OCI-LY7 (cell line): Measurements from ENCODE around the gene CCR3. TPM values are rescaled to one million over a fixed set of nuclear protein-coding genes. Genes with fewer than 3 reads are reported as not detected.

Source experiments
- BruUV-seq: library from RNA; stranded (reverse); fragments of 400-500 nt; replicated peaks from 2 replicates; lab custom pipeline; 2021; lab: Mats Ljungman, UMichigan
- CTCF ChIA-PET: fragments of 300-600 bp; sonication (Branson Sonifier 250); formaldehyde crosslinking; loops from one replicate; lab custom pipeline; 2022; ENCODE audit warnings: antibody characterized with exemption; ENCODE audit not compliant: unreplicated experiment; lab: Charles Lee
- POLR2A ChIA-PET: fragments of 300-600 bp; sonication (Branson Sonifier 250); formaldehyde crosslinking; loops from one replicate; lab custom pipeline; 2022; ENCODE audit warnings: antibody characterized with exemption; lab: Charles Lee
- DNase-seq: peaks from one replicate; pipeline ENCODE4 v3.0.0-alpha.2; 2015; ENCODE audit warnings: low spot score
- H2AFZ ChIP-seq: fragments of 200-600 bp; sonication (generic), shearing (Covaris generic); 2 replicates; pipeline ENCODE4 v1.6.1; 2014; ENCODE audit warnings: mild to moderate bottlenecking, antibody characterized with exemption, low read length, moderate library complexity
- H3K27ac ChIP-seq: fragments of 200-600 bp; sonication (generic); 2 replicates; pipeline ENCODE4 v1.5.1; 2014; ENCODE audit warnings: mixed run types, low read depth, mild to moderate bottlenecking, moderate library complexity, low read length, inconsistent platforms; ENCODE audit not compliant: poor library complexity, severe bottlenecking
- H3K36me3 ChIP-seq: fragments of 200-600 bp; sonication (generic); 2 replicates; pipeline ENCODE4 v1.6.1; 2014; ENCODE audit warnings: mild to moderate bottlenecking, antibody characterized with exemption, low read length, moderate library complexity, mixed read lengths; ENCODE audit not compliant: insufficient read depth
- H3K4me1 ChIP-seq: fragments of 200-600 bp; sonication (generic); 2 replicates; pipeline ENCODE4 v1.5.1; 2014; ENCODE audit warnings: mild to moderate bottlenecking, low read length; ENCODE audit not compliant: insufficient read depth, poor library complexity, severe bottlenecking
- H3K4me2 ChIP-seq: fragments of 200-600 bp; sonication (generic); 2 replicates; pipeline ENCODE4 v1.6.1; 2014; ENCODE audit warnings: mild to moderate bottlenecking, low read length
- H3K4me3 ChIP-seq: fragments of 200-600 bp; sonication (generic); 2 replicates; pipeline ENCODE4 v1.5.1; 2014; ENCODE audit warnings: mild to moderate bottlenecking, low read depth, low read length; ENCODE audit not compliant: poor library complexity, severe bottlenecking
- H3K79me2 ChIP-seq: fragments of 200-600 bp; sonication (generic); 2 replicates; pipeline ENCODE4 v1.6.1; 2016; ENCODE audit warnings: low read depth, mild to moderate bottlenecking, low read length, moderate library complexity, mixed read lengths; ENCODE audit not compliant: insufficient read depth
- H3K9me2 ChIP-seq: fragments of 200-600 bp; sonication (generic); 2 replicates; pipeline ENCODE4 v1.6.1; 2016; ENCODE audit warnings: mild to moderate bottlenecking, low read length, mixed read lengths; ENCODE audit not compliant: insufficient read depth
- H3K9me3 ChIP-seq: fragments of 200-600 bp; sonication (generic); 2 replicates; pipeline ENCODE4 v1.6.1; 2014; ENCODE audit warnings: mild to moderate bottlenecking, mixed run types, low read length, mixed read lengths
- H4K20me1 ChIP-seq: fragments of 200-600 bp; sonication (generic); 2 replicates; pipeline ENCODE4 v1.6.1; 2014; ENCODE audit warnings: mild to moderate bottlenecking, antibody characterized with exemption, low read length, moderate library complexity, mixed read lengths; ENCODE audit not compliant: insufficient read depth
- CTCF ChIP-seq: fragments of 200-600 bp; sonication (generic); conservative IDR thresholded peaks from 2 replicates; pipeline ENCODE4 v1.5.1; 2014; ENCODE audit warnings: mild to moderate bottlenecking, antibody characterized with exemption, low read length, moderate library complexity, mixed read lengths
- EZH2phosphoT487 ChIP-seq: fragments of 200-600 bp; sonication (generic); IDR thresholded peaks from 2 replicates; pipeline ENCODE4 v1.6.1; 2018; ENCODE audit warnings: low read depth, borderline replicate concordance, mild to moderate bottlenecking, mixed run types, antibody characterized with exemption, low read length, moderate library complexity, mixed read lengths
- intact Hi-C: fragments of 100-400 bp; cut with micrococcal nuclease; formaldehyde crosslinking; loops from one replicate; pipeline ENCODE4 v1.10.0; 2022; ENCODE audit not compliant: unreplicated experiment
- total RNA-seq, 2 experiments: library from RNA; depleted of rRNA in 1 of 2; stranded (reverse); fragments of >200 nt in 1 of 2; shearing (Covaris generic) in 1 of 2; gene quantifications; 2 replicates each; pipeline ENCODE4 v1.2.3, GENCODE V29; 2014 to 2022

CCR3 gene
- total RNA-seq, 2 experiments from 2014 or later = not detected

GRCh38 chr3:46239301-46239938 is 2.8 kb upstream of the CCR3 start:
- intact Hi-C loops = no loop called here
- no peaks in the 10 kb centered on the region for H3K4me1 ChIP-seq
- no peaks in the 10 kb centered on the region for H4K20me1 ChIP-seq
- ChIA-PET POLR2A (no interaction called here), CTCF (no interaction called here)
- DNase-seq = no peak
- no TSS peak for BruUV-seq
- no peaks in the 10 kb centered on the region for H3K79me2 ChIP-seq
- H3K4me2 ChIP-seq = no peak overlapping the region
- no peaks in the 10 kb centered on the region for H3K36me3 ChIP-seq
- TF ChIP-seq CTCF = no peak
- no peaks in the 10 kb centered on the region for H3K9me3 ChIP-seq
- H3K27ac ChIP-seq = no peak overlapping the region
- no peak overlapping the region for H2AFZ ChIP-seq
- no peaks in the 10 kb centered on the region for H3K9me2 ChIP-seq
- H3K4me3 ChIP-seq = no peak overlapping the region

- H3K4me1 ChIP-seq = no peaks in the 10 kb centered on the region
- no peaks in the 10 kb centered on the region for H3K9me2 ChIP-seq
- H3K27ac ChIP-seq = no peak overlapping the region
- no peaks in the 10 kb centered on the region for H3K36me3 ChIP-seq
- no peaks in the 10 kb centered on the region for H4K20me1 ChIP-seq
- no peak overlapping the region for H3K4me3 ChIP-seq
- intact Hi-C loops = no loop called here
- no peaks in the 10 kb centered on the region for H3K9me3 ChIP-seq
- H2AFZ ChIP-seq = no peak overlapping the region
- no TSS peak for BruUV-seq
- H3K4me2 ChIP-seq = no peak overlapping the region
- no peak for DNase-seq
- ChIA-PET POLR2A (no interaction called here), CTCF (no interaction called here)
- no peaks in the 10 kb centered on the region for H3K79me2 ChIP-seq
- no peak for TF ChIP-seq CTCF
- TF ChIP-seq EZH2phosphoT487 = no peak
Observed at GRCh38 chr3:46239952-46240351, 2.3 kb upstream of the CCR3 start.

GRCh38 chr3:46243560-46243959 is 1.3 kb downstream of the CCR3 start:
- Histone ChIP-seq H3K4me1 (no peaks in the 10 kb centered on the region), H3K36me3 (no peaks in the 10 kb centered on the region), H2AFZ (no peak overlapping the region), H3K9me3 (no peaks in the 10 kb centered on the region), H3K9me2 (no peaks in the 10 kb centered on the region), H3K4me2 (no peak overlapping the region), H3K27ac (no peak overlapping the region), H3K4me3 (no peak overlapping the region), H4K20me1 (no peaks in the 10 kb centered on the region), H3K79me2 (no peaks in the 10 kb centered on the region)
- BruUV-seq = no TSS peak
- ChIA-PET CTCF (no interaction called here), POLR2A (no interaction called here)
- intact Hi-C loops = no loop called here
- TF ChIP-seq EZH2phosphoT487 = no peak
- TF ChIP-seq CTCF = no peak
- DNase-seq = no peak
